Measurements from ENCODE around the gene DDR1. TPM values are rescaled to one million over a fixed set of nuclear protein-coding genes. Genes with fewer than 3 reads are reported as not detected.

DDR1 gene
- polyA plus RNA-seq, 1 donor from 2014 or later, result 196 TPM

- H4K20me1 ChIP-seq (ENCODE audit: insufficient read depth), result no peaks in the 10 kb centered on the region
- no peaks in the 10 kb centered on the region for H3F3A ChIP-seq (ENCODE audit: insufficient read depth, low read length, poor library complexity, severe bottlenecking)
- H3K27ac ChIP-seq (ENCODE audit: low read length), result no peak overlapping the region
- no peak overlapping the region for H2AFZ ChIP-seq (ENCODE audit: low read depth, low read length)
- no peak overlapping the region for H3K9ac ChIP-seq (ENCODE audit: low read length)
- no peak overlapping the region for H3K4me2 ChIP-seq (ENCODE audit: low read length)
- TF ChIP-seq MXI1 (conservative IDR thresholded peaks at IDR 0.05; ENCODE audit: poor library complexity, severe bottlenecking) (no peak), EZH2 (IDR thresholded peaks at IDR 0.05; ENCODE audit: borderline replicate concordance, insufficient read depth, low read length, poor library complexity, severe bottlenecking) (no peak), TAF1 (IDR thresholded peaks at IDR 0.05; ENCODE audit: low read depth) (no peak), SMC3 (conservative IDR thresholded peaks at IDR 0.05; ENCODE audit: poor library complexity) (no peak), CTCF (IDR thresholded peaks at IDR 0.05; ENCODE audit: poor library complexity, severe bottlenecking) (no peak), RAD21 (conservative IDR thresholded peaks at IDR 0.05) (no peak), EP300 (conservative IDR thresholded peaks at IDR 0.05; ENCODE audit: poor library complexity, severe bottlenecking) (no peak), REST (IDR thresholded peaks at IDR 0.05; ENCODE audit: borderline replicate concordance) (no peak), POLR2AphosphoS5 (IDR thresholded peaks at IDR 0.05) (no peak)
- no peaks in the 10 kb centered on the region for H3K79me2 ChIP-seq (replicated peaks; ENCODE audit: insufficient read depth, low read length)
- H3K9me3 ChIP-seq (ENCODE audit: low read length), result peaks cover 6% of the 10 kb centered on the region
- no peaks in the 10 kb centered on the region for H3K36me3 ChIP-seq (ENCODE audit: insufficient read depth, low read length)
- H3K9me2 ChIP-seq (ENCODE audit: insufficient read depth, low read length), result no peaks in the 10 kb centered on the region
- peaks cover 3% of the 10 kb centered on the region for H3K27me3 ChIP-seq (ENCODE audit: insufficient read depth, low read depth, low read length)
- no peak overlapping the region for H3K4me3 ChIP-seq (ENCODE audit: low read length)
Measured at GRCh38 chr6:30948811-30949210, 64.5 kb downstream of the DDR1 start.

Small RNA genes within 50 kb of the gene (small RNA-seq; reads per million reads assigned to genes)
- gene RF00019, result 0 to 1.2 (median 0) reads per million in 3 experiments

Other genes with a start within 250 kb of the DDR1 start
- 8.5 and 12.4 TPM in 2 replicates for gene C6orf136, start 237.4 kb upstream of the DDR1 start, polyA plus RNA-seq
- gene DHX16, start 211.5 kb upstream of the DDR1 start, polyA plus RNA-seq, result 29.1 and 31.9 TPM in 2 replicates
- 50.6 and 55.1 TPM in 2 replicates for gene PPP1R18, start 197.9 kb upstream of the DDR1 start, polyA plus RNA-seq
- gene NRM, start 193.5 kb upstream of the DDR1 start, polyA plus RNA-seq, result 7.1 and 7.5 TPM in 2 replicates
- 4.3 and 8.1 TPM in 2 replicates for gene MDC1, start 167.2 kb upstream of the DDR1 start, polyA plus RNA-seq
- 711 and 792 TPM in 2 replicates for gene TUBB, start 164.2 kb upstream of the DDR1 start, polyA plus RNA-seq
- gene FLOT1, start 141.8 kb upstream of the DDR1 start, polyA plus RNA-seq, result 72.7 and 84.7 TPM in 2 replicates
- 1.3 and 3.0 TPM in 2 replicates for gene IER3, start 140.0 kb upstream of the DDR1 start, polyA plus RNA-seq
- gene GTF2H4, start 23.7 kb downstream of the DDR1 start, polyA plus RNA-seq, result 87.7 and 101 TPM in 2 replicates
- gene VARS2, start 29.7 kb downstream of the DDR1 start, polyA plus RNA-seq, result 93.4 and 125 TPM in 2 replicates
- gene SFTA2, start 47.7 kb downstream of the DDR1 start, polyA plus RNA-seq, result not detected in 2 replicates
- gene MUCL3, start 56.5 kb downstream of the DDR1 start, polyA plus RNA-seq, result not detected in 2 replicates
- not detected in 2 replicates for gene MUC21, start 99.2 kb downstream of the DDR1 start, polyA plus RNA-seq
- not detected in 2 replicates for gene MUC22, start 126.0 kb downstream of the DDR1 start, polyA plus RNA-seq
- not detected in 2 replicates for gene C6orf15, start 228.1 kb downstream of the DDR1 start, polyA plus RNA-seq
- gene PSORS1C1, start 230.3 kb downstream of the DDR1 start, polyA plus RNA-seq, result not detected in 2 replicates
- not detected in 2 replicates for gene CDSN, start 235.9 kb downstream of the DDR1 start, polyA plus RNA-seq